Ovary (tissue), 9 donors: ENCODE results near the gene KXD1. TPM values are rescaled to one million over a fixed set of nuclear protein-coding genes. Genes with fewer than 3 reads are reported as not detected.

Experiments
- DNase-seq, 5 donors: peaks; one replicate each; pipeline ENCODE4 v3.0.0-alpha.2; 2019 to 2020
- H3K27ac ChIP-seq, 2 donors: fragments of 200-600 bp; one replicate each; pipeline versions ENCODE4 v1.5.1 to v1.8.0; 2019 to 2022
- H3K27me3 ChIP-seq: fragments of 200-600 bp; one replicate; pipeline ENCODE4 v1.8.0; 2022
- H3K36me3 ChIP-seq: fragments of 200-600 bp; sonication (generic); one replicate; pipeline ENCODE4 v1.5.1; 2019
- H3K4me1 ChIP-seq: one replicate; pipeline ENCODE4 v1.8.1; 2013; ENCODE audit warnings: mild to moderate bottlenecking, moderate library complexity; ENCODE audit not compliant: insufficient read depth
- H3K4me3 ChIP-seq: fragments of 200-600 bp; sonication (generic); one replicate; pipeline ENCODE4 v1.5.1; 2017
- H3K9me3 ChIP-seq, 2 donors: fragments of 200-600 bp in 1 of 2; sonication (generic) in 1 of 2; one replicate each; pipeline versions ENCODE4 v1.5.1 to v1.8.1; 2013 to 2019; ENCODE audit warnings: mild to moderate bottlenecking in 1 of 2, moderate library complexity in 1 of 2
- CTCF ChIP-seq, 3 donors: fragments of 450-650 bp in 2 of 3; fragments of 200-600 bp in 1 of 3; IDR thresholded peaks; one replicate each; pipeline versions ENCODE4 v1.5.1 to v1.8.0; 2016 to 2022; ENCODE audit warnings: antibody characterized with exemption in 3 of 3, mild to moderate bottlenecking in 1 of 3
- EP300 ChIP-seq: sonication (generic); formaldehyde crosslinking; IDR thresholded peaks from one replicate; pipeline ENCODE4 v1.6.1; 2017; ENCODE audit warnings: antibody characterized with exemption
- POLR2A ChIP-seq: fragments of 450-650 bp; IDR thresholded peaks from one replicate; pipeline ENCODE4 v1.6.1; 2017; ENCODE audit warnings: antibody characterized with exemption, mild to moderate bottlenecking, moderate library complexity
- WGBS, 3 donors: extraction: QIAGEN DNeasy Blood & Tissue Kit in 1 of 3; methylation state at CpG; one replicate each; pipeline versions ENCODE4 v1.1.5 to v1.1.7; 2013 to 2017; 5-methylcytosine and 5-hydroxymethylcytosine counted together
- intact Hi-C, 4 donors: fragments of 100-400 bp; cut with DNase I; formaldehyde crosslinking; loops; one replicate each; pipeline versions ENCODE4 v1.11.0 to v1.15.1; 2022 to 2023
- polyA plus RNA-seq, 2 donors: library from polyadenylated mRNA; stranded (reverse); fragments of 200-250 nt in 1 of 2; fragments of 350-450 nt in 1 of 2; fragmentation: Illumina TruSeq in 1 of 2; extraction: RNeasy Lipid Tissue Mini Kit (QIAGEN cat#74804) in 1 of 2; gene quantifications; one replicate each; pipeline ENCODE4 v1.2.3, GENCODE V29; 2013 to 2014
- total RNA-seq, 7 donors: library from RNA; depleted of rRNA in 2 of 7; stranded (reverse); fragments of >200 nt in 2 of 7; fragmentation: NEBNext Ultra II Directional in 3 of 7; extraction: Animal tissue kit (Norgen Biotek cat#: 25700) in 3 of 7; gene quantifications; one replicate each; pipeline versions ENCODE4 v1.1.0 to v1.2.4, GENCODE V29; 2016 to 2023
- donor health status: DM: no; HTN: no; CAD: no; lungs with moderate emphysema.
- donor health status: DM: no; HTN: no; CAD: no.
- donor health status: Bipolar disorder and iron deficiency.
- donor health status: DM: yes; HTN: yes; CAD: no.
- donor health status: DM: no; HTN: no; CAD: no.
- donor health status: DM: yes; HTN: yes; CAD: no.

KXD1 gene
- total and polyA plus RNA-seq, 9 donors: 52.0 to 78.3 (median 65.9) TPM

DNA sequence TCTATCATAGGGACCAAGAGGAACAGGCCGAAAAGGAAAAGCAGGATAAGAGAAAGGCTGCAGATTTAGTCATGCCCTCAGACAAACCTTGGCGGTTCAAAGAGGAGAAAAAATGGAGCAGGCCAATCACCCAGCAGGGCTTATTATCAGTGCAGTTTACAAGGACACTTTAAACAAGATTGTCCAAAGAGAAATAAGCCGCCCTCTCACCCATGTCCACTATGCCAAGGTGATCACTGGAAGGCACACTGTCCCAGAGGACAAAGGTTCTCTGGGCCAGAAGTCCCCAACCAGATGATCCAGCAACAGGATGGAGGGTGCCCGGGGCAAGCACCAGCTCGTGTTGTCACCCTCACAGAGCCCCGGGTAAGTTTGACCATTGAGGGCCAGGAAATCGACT, 22.6 kb downstream of the KXD1 start:
- 63 to 64% (median 64%) methylated on average over 7 of the region's 7 CpGs for WGBS, 3 donors
- no peaks in the 10 kb centered on the region for H3K36me3 ChIP-seq
- intact Hi-C loops: no loop called here

DNA sequence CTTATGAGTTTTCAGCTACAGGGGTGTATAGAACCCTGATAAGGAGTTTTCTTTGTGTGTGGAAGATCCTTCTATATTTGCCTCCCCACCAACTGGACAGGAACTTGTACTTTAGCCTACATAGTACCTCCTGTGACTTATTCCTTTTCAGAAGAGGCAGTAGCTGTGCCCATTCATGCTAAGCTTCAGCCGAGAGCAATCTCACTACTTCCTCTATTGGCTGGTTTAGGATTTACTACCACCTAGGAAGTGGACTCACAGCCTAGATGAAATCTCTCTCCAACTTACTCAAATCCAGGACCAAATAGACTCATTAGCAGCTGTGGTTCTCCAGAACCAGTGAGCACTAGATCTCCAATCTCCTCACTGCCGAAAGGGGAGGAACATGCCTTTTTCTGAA, 28.6 kb downstream of the KXD1 start:
- TF ChIP-seq EP300 (no peak), CTCF (IDR thresholded peaks at IDR 0.05) (no peak), POLR2A (no peak)
- intact Hi-C loops: loop anchor here in 1 of 4 donors (5.0 kb wide), 2 partner anchors 119 to 134 kb away; no protein-coding TSS in a partner anchor
- no peaks in the 10 kb centered on the region for H3K9me3 ChIP-seq
- H3K4me3 ChIP-seq: no peak overlapping the region
- no peak for DNase-seq
- H3K4me1 ChIP-seq: peaks cover 18% of the 10 kb centered on the region
- no peak overlapping the region for H3K27ac ChIP-seq
- H3K27me3 ChIP-seq: no peaks in the 10 kb centered on the region
- 38 to 56% (median 42%) methylated on average over 2 of the region's 2 CpGs for WGBS, 3 donors
- no peaks in the 10 kb centered on the region for H3K36me3 ChIP-seq

More for the DNA sequence above, 22.6 kb downstream of the KXD1 start:
- no peaks in the 10 kb centered on the region for H3K9me3 ChIP-seq
- no peak for DNase-seq
- TF ChIP-seq EP300 (no peak), CTCF (IDR thresholded peaks at IDR 0.05) (no peak), POLR2A (no peak)
- no peak overlapping the region for H3K27ac ChIP-seq
- H3K27me3 ChIP-seq: no peaks in the 10 kb centered on the region
- H3K4me3 ChIP-seq: no peak overlapping the region
- H3K4me1 ChIP-seq: no peaks in the 10 kb centered on the region

- Histone ChIP-seq H3K4me3 (no peak overlapping the region), H3K4me1 (peaks cover 18% of the 10 kb centered on the region), H3K27me3 (no peaks in the 10 kb centered on the region), H3K36me3 (no peaks in the 10 kb centered on the region), H3K27ac (no peak overlapping the region), H3K9me3 (no peaks in the 10 kb centered on the region)
- DNase-seq: no peak
- 82 to 92% (median 85%) methylated on average over 12 of the region's 12 CpGs for WGBS, 3 donors
- intact Hi-C loops: loop anchor here in 1 of 4 donors (5.0 kb wide), 2 partner anchors 120 to 135 kb away; no protein-coding TSS in a partner anchor
- no peak for TF ChIP-seq CTCF (IDR thresholded peaks at IDR 0.05)
- no peak for TF ChIP-seq POLR2A
- no peak for TF ChIP-seq EP300
These were observed 29.9 kb downstream of the KXD1 start for GRCh38 chr19:18587561-18587960.

- peaks cover 18% of the 10 kb centered on the region for H3K4me1 ChIP-seq
- no peak for TF ChIP-seq EP300
- TF ChIP-seq CTCF (IDR thresholded peaks at IDR 0.05): no peak
- TF ChIP-seq POLR2A: no peak
- peak overlapping the region; percentile 1 to 72 for H3K27ac ChIP-seq
- no peak for DNase-seq
- H3K36me3 ChIP-seq: no peaks in the 10 kb centered on the region
- no peaks in the 10 kb centered on the region for H3K27me3 ChIP-seq
- WGBS, 3 donors: 11 to 18% (median 14%) methylated on average over 16 of the region's 16 CpGs
- peak overlapping the region; percentile 68 for H3K4me3 ChIP-seq
- intact Hi-C loops: loop anchor here in 1 of 4 donors (5.0 kb wide), 2 partner anchors 121 to 136 kb away; no protein-coding TSS in a partner anchor
- no peaks in the 10 kb centered on the region for H3K9me3 ChIP-seq
These were observed 30.4 kb downstream of the KXD1 start for GRCh38 chr19:18587962-18588610.
